GM18873 (cell line): ENCODE measurements around the gene TBCEL.
"Not testable (repeated sequence)": the region's sequence is repeated elsewhere in the genome, so short reads cannot be mapped to it uniquely, and the experiment has no call there.

Experiments used
- ATAC-seq: cut with Tn5 transposase; IDR thresholded peaks from one replicate; pipeline ENCODE4 v1.9.1; 2021; ENCODE audit warnings: mild to moderate bottlenecking, moderate library complexity, moderate number of reproducible peaks; ENCODE audit not compliant: unreplicated experiment, low FRiP score

The TBCEL gene

DNA sequence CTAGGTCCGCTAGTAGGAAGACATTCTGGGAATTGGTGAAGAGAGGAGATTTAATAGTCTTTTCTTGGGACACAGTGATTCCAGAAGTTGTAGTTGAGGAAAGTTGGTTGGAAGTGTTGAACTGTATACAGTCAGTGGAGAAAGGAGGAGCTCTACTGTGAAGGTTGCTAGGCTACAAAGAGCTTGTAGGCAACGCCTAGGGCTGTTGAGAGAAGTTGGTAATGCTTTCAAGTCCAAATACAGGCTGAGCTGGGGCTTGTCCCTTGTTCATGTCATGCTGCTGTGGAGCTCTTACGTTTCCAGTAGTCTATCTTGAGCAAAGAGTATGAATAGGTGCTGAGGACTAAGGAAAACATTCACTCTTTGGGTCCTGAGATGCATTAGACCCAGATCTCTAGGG lies 1.1 kb downstream of the TBCEL start:
- ATAC-seq: no peak

DNA sequence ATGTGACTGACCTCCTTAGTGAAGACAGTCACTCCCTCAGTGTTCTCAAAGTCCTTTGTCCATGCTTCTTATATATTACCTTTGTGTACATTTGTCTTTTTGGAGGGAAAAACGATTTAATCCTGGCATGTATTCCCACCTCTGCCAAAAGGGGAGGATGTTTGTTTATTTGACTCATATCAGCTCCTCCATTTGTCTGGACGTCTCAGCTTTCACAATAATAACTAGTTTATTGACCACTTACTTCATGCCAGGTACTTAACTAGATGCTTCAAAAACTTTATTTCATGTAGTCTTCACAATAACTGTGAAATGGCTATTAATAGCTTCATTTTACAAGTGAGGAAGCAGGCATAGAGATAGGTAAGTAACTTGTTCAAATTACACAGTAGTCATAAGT lies 5.3 kb downstream of the TBCEL start:
- no peak for ATAC-seq

DNA sequence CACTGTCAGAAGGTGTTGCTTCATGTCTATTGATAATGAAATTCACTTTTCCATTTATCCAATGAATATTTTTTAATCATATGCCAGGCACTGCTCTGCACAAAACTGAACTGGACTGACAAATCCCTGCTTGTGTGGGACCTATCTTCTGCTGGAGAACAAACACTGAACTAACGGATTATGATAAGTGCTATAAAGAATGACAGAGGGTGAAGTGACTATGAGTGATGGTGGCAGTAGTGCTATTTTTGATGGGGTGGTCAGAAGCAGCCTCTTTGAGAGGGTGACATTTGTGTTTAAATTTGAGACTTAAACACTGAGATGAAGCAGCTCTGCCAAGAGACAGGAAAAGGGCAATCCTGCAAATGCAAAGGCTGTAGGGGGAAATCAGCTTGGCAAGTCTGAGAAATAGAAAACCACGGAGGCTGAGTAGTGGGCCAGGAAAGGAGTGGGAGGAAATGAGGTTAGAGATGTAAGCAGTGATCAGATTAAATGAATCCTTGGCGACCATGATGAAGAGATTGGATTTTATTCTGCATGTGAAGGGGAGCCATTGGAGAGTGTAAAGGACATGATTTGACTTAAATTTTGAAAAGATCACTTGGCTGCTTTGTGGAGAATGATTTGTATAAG lies 6.0 kb downstream of the TBCEL start:
- no peak for ATAC-seq

DNA sequence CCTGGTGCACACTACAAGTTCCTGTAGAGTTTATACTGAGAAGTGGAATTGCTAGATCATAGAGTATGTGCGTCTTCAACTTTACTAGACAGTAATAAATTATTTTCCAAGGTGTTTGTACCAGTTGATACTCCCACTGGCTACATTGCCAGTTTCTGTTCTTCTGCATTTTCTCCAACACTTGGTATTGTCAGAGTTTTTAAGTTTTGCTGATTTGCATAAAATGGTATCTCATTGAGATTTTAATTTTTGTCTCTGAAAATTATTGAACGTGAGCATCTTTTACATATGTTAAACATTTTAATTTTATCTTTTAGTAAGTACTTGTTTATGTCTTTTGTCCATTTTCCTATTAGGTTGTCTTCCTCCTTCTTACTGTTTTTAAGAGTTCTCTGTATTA lies 7.3 kb downstream of the TBCEL start:
- ATAC-seq: no peak

DNA sequence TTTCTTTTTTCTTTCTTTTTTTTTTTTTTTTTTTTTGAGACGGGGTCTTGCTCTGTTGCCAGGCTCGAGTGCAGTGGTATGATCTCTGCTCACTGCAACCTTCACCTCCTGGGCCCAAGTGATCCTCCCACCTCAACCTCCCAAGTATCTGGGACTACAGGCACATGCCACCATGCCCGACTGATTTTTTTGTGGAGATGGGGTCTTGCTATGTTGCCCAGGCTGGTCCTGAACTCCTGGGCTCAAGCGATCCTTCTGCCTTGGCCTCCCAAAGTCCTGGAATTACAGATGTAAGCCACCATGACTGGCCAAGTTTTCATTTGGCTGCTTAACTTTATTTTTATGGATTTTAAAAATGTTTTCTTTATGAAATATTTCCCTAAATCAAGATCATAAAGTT lies 7.7 kb downstream of the TBCEL start:
- not testable (repeated sequence) for ATAC-seq

DNA sequence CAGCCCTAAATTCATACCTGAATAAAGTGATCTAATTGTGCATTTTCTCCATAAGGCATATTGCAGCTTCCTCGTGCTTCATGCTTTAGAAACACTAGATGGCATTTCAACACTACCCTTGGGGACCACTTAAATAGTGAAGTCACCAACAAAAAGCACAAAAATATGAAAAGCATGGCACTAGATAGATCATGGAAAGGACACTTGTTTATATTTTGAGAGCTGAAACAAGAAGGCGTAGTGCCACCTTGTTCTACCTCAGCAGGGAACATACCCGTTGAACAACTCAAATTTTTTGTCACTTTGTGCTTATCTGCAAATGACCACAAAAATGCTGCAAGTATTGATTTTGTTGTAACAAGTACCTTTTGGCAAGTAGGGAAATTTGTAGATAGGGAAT lies 8.6 kb downstream of the TBCEL start:
- no peak for ATAC-seq

DNA sequence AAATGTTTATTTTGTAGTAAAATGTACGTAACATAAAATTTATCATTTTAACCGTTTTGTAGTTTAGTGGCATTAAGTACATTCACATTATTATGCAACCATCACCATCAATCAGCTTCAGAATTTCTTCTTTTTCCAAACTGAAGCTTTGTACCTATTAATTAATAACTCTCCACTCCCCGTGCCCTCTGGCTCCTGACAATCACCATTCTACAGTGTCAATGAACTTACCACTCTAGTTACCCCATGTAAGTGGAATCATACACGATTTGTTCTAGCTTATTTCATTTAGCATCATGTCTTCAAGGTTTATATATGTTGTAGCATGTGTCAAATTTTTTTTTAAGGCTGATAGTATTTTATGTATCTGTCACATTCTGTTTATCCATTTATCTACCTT lies 9.7 kb downstream of the TBCEL start:
- ATAC-seq: no peak

DNA sequence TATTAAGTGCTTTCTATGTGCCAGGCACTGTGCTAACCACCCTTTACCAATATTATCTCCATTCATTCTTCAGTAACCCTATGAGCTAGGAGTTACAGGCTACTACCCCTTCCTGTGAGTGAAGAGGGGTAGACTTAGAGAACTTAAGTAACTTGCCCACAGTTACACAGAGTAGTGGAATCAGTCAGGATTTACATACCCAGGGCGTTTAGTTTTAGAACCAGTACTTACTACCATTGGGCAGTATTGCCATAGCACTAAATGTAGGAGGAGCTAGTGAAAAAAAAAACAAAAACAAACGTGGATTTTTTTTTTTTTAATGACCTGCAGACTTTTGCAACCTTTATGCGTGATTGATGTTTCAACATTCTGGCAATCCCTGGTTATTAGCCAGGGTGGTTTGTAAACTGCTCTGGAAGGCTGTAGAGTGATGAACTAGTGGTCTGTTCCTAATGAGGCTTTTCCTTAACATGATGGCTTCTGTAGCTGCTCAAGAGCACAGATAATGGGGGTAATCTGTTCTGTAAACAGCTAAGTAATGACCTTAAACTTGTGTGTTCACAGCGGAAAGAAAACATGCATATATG lies 11.4 kb downstream of the TBCEL start:
- ATAC-seq: no peak

DNA sequence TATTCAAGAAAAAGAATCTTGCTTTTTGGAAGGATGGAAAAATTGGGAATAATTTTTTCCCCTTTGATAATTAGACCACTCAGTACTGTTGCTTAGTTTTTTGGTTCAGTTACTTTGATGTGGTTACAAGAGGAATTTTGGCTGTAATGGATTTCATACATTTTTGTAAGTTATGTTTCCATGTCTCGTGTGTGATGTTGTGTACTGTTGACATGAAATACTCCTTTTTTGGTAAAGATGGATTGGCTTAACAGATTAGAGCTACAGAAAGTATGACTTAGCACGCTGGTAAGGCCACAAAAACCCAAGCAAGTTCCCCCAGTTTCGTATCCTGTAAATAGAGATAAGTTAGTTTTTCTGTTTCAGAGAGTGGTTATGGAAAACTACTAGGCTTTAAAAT lies 11.9 kb downstream of the TBCEL start:
- no peak for ATAC-seq

DNA sequence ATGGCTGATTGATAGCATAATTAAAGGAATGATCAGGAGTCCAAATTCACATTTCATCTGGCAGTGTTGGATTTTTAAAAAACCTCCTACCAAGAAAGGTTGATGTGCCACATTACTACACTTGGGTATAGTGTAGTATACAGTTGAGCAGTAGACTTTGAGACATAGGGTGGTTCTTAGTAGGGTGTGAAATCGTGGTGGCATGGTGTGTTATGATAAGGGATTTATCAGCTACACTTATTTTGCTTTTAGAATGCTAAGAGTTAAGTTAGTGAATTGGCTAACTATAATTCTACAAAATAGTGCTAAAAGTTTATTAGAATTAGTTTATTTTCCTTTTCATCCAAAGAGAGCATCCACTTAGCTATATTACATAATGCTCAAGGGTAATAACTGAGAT lies 13.1 kb downstream of the TBCEL start:
- ATAC-seq: no peak

DNA sequence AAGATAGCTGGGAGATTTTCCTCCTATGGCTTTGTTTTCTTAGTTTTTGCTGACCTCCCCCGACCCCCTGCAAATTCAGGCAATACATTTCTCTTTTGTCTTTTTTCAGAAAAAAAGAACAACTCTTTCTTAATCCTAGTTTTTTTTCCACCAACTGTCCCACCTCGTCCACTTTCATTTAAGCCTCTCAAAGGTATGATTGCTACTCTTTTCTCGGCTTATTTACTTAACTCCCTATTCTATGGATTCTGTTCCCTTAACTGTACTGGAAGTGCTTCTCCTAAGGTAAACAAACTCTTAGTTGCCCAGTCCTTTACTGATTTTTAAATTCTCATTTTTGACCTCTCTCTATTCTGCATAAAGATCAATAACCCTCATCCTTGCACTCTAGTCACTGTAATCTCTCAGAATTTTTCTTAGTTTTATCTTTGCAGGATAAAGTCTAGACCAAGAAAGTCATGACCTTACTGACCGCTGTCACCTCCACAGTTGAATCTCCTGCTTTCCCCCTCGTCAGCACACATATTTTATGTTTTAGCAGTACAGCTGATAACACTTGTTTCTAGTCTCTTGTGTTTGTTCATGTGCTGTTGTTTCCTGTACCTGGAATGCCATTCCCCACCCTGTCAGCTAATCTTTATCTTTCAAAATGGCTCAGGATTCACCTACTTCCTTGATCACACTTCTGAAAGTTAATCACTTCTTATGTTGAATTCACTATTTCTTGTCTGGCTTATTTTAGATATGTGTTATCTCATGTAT lies 14.9 kb downstream of the TBCEL start:
- ATAC-seq: no peak

DNA sequence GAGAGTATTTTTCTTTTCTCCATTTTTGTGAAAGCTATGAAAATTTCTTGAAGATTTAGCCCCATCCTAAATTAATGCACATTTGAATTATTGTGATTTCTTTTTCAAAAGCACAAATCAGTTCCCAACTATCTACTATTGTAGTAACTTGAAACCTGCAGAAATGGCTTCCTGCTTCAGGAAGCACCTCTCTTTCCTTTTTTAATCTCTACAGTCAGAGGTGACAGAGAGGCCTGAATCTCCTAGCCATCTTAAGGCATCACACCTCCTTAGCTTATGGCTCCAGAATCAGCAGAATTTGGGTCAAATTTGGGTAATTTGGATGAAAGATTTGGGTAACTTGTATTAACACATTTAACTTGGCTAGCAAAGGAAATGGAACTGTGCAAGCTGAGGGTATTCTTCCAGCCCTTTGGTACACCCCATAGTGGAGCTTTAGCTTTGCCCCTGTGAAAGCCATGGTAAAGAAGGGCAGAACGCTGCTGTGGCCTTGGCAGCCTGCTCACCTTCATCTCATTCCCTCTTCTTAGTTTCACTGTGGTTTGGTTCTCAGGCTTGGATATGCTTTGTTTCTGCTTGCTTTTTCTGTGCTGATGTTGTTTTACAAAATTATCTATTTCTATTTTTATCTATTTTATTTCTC lies 16.2 kb downstream of the TBCEL start:
- no peak for ATAC-seq

DNA sequence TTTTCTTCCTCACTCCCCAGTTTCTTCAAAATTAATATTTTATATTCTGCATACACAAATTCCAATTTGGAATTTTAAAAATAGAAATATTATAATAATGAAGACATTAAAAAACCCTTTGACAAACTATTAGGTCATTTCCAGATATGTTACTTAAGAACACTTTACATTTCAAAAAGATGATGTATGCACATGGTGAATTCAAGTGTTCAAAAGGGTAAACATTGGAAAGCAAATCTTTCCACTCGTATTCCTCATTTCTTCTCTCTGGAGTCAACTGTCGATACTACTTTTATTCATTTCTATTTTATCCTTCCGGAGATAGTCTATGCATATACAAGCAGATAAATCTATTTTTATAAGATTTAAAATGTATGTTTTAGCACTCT lies 16.7 kb downstream of the TBCEL start:
- ATAC-seq: no peak

DNA sequence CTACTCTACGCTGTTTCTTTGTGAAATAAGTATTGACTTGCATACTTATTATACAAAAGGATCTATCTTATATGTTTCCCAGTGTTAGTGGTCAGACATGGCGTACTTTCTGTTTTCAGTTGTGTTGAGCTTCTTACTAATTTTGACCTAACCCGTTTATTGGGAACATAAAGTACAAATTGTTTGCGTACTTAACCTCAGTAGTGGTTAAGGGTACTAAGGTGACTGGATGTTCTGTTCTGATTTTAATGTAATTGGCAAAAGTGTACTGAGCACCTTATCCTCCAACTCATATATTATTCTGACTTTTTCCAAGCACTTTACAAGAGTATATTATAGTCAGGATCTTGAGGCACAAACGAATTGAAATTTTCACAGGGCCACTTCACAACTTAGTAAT lies 17.2 kb downstream of the TBCEL start:
- no peak for ATAC-seq

DNA sequence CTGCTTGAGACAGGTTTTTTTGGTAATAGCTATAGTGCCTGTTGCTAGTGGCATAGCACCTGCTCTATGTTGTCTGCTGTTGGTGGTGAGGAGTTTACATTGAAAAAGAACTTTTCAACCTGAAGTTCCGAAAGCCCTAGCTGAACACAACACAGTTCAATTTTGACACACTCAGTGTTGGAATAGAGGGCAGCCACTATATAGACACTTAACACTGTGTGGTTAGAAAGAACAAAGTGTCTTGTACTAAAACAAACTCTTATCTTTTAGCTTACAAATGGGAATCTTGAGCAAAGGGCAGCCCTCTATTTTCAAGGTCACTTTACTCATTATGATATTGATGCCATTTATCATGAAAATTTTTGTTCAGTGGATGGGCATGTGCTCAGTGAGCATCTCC lies 18.4 kb downstream of the TBCEL start:
- no peak for ATAC-seq

DNA sequence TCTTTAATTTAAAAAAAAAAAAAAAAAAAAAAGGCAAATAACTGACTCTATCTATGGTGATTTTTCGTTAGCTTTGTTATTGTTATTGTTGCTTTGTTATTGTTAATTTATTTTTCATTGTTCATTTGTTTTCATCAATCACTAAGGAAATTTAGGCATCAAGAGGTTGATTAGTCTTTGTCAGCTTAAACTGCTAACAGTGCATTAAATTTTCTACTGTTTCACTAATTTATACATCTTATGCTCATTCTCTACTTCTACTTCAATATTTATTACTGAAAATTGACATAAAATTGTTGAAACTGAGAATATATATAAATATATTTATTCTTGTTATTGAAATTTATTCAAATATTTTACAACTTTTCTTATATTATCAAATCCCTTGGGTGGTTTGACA lies 24.0 kb downstream of the TBCEL start:
- no peak for ATAC-seq

DNA sequence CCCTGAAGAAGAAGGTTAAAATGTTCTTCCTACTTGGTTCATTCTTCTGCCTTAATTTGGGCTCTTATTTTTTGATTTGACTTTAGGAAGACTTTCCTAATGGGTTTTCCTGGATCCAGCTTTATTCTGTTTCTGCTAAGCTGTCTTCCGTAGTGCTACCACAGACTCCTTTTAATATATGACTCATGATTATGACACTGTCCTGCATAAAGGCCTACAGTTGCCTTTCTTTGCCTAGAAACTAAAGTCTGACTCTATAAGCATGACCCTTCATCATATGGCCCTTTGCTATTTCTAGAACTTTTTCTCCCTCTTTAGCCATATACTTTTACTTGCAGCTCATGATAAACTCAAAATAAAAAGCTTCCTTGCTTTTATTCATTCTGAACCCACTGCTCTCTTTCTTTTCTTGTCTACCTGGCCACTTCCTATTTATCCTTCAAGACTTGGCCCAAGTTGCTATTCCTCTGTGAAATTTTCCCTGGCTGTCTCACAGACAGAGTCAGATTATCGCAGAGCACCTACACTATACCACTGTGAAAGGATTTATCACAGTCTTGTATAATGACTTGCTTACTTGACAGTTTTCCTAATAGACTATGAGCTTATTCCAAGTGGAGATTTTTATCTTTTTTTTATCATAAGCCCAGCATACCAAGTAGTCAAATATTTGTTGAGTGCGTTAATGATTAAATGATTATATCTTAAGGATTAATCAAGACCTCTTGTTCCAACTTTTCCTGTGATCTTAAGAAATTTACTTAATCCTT lies 24.7 kb downstream of the TBCEL start:
- ATAC-seq: no peak

DNA sequence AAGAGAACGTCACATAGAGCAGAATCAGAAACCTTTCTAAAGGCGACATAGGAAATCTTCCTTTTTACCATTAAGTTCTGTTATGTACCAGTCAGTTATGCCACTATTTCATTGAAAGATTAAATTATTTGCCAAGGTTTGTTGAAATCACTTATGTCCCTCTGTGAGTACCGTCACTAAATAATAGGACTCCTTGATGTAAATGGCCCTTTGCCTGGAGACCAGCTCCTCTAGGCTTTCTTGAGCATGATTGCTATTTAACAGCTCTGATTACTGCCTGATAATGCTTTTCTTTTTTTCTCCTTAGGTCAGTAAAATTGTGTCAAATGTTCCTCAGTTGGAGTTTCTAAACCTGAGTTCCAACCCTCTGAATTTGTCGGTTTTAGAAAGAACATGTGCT lies 29.3 kb downstream of the TBCEL start:
- no peak for ATAC-seq

DNA sequence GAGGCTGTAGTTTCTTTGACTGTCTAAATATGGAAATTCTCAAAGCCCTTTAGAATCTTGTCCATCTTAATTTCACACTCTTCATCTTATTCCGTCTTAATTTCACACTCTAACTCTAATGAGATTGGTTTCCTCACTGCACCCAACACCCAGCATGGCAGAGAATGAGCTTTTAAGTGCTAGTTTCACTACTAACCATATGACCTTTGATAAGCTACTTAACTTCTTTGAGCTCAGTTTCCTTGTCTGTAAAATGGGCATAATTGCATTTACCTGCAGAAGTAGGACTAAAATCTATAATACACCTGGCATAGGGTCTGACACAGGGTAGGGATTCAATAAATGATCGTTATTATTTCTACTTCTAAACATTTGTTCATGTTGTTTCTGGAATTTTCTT lies 30.4 kb downstream of the TBCEL start:
- ATAC-seq: no peak

DNA sequence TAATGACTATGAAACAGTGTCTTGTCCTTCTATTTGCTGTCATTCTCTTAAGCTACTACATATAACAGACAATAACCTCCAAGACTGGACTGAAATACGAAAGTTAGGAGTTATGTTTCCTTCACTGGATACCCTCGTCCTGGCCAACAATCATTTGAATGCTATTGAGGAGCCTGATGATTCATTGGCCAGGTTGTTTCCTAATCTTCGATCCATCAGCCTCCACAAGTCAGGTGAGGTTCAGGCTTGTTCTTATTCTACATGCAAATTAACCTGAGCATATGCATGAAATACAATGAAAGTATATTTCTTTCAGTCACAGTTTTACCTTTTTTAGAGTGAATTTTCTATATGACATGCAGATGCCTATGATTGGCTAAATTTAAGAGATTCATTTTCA lies 31.2 kb downstream of the TBCEL start:
- ATAC-seq: no peak

DNA sequence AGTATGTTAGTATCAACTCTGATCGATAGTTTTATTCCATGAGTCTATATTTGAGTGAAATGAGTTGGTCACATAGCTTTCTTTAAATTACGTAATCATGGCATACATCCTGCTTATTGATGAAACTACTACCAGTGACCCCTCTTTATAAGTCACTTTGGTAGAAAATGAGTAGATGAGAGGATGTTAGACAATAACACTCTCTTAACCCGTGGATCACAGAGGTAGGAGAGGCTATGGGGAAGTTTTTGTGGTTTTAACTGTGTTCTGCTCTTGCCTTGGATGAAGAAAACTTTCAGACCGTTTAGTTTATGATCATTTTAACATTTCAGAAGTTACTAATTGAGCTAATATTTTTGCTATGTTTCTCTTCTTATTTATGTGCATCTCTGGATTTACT lies 34.0 kb downstream of the TBCEL start:
- ATAC-seq: no peak
